GM06990 (cell line): ENCODE results near the gene GIMAP2.

ENCODE experiments used
- DNase-seq: peaks from one replicate; pipeline ENCODE4 v3.0.0-alpha.2; 2011; ENCODE audit not compliant: insufficient read length; ENCODE audit errors: extremely low read depth
- H3K27me3 ChIP-seq: replicated peaks from 2 replicates; pipeline ENCODE4 v1.6.0; 2011; ENCODE audit warnings: low read length; ENCODE audit not compliant: control insufficient read depth, insufficient read depth
- H3K36me3 ChIP-seq: 2 replicates; pipeline ENCODE4 v1.5.1; 2011; ENCODE audit warnings: low read length; ENCODE audit not compliant: control insufficient read depth, insufficient read depth
- H3K4me3 ChIP-seq: replicated peaks from 2 replicates; pipeline ENCODE4 v1.5.1; 2011; ENCODE audit warnings: low read depth, mild to moderate bottlenecking, control low read depth, low read length
- TF ChIP-seq, protein P1 (sequence below): IDR thresholded peaks from 2 replicates; pipeline ENCODE4 v1.5.1; 2011; ENCODE audit warnings: low read length, control low read depth, mild to moderate bottlenecking, inconsistent platforms; ENCODE audit not compliant: insufficient read depth, poor library complexity, severe bottlenecking

Gene GIMAP2

GRCh38 chr7:150685219-150686029 lies at the start of gene GIMAP2:
Gene GIMAP2, plus strand, starts transcription at chr7:150685706. Its CDS starts 1,354 bp downstream, at chr7:150687060.
- Histone ChIP-seq H3K4me3 (peak within 1 kb of the TSS; percentile 70), H3K36me3 (peaks cover 8% of the 10 kb centered on the region), H3K27me3 (no peaks in the 10 kb centered on the region)
- peak; percentile 64 for DNase-seq
- TF ChIP-seq, protein P1, sequence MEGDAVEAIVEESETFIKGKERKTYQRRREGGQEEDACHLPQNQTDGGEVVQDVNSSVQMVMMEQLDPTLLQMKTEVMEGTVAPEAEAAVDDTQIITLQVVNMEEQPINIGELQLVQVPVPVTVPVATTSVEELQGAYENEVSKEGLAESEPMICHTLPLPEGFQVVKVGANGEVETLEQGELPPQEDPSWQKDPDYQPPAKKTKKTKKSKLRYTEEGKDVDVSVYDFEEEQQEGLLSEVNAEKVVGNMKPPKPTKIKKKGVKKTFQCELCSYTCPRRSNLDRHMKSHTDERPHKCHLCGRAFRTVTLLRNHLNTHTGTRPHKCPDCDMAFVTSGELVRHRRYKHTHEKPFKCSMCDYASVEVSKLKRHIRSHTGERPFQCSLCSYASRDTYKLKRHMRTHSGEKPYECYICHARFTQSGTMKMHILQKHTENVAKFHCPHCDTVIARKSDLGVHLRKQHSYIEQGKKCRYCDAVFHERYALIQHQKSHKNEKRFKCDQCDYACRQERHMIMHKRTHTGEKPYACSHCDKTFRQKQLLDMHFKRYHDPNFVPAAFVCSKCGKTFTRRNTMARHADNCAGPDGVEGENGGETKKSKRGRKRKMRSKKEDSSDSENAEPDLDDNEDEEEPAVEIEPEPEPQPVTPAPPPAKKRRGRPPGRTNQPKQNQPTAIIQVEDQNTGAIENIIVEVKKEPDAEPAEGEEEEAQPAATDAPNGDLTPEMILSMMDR, result peak; percentile 11

DNA sequence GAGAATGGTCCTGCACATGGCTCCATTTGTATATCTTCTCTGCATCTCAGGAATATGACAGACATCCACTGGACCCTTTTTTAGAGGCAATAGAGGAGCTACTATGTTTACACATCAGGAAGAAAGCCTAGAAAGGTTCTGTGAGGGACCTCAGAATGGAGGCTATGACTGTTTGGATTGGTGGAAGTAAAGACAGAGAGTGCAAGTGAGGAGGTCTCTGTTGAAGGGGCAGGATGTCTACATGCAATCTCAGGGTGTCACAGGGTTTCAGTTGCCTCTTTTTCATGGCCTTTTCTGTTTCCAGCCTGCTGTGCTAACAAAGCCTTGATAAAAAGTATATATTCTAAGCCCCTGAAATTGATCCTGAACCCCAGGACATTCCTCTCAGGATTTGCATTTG lies 43.7 kb upstream of the GIMAP2 start:
- no peaks in the 10 kb centered on the region for H3K36me3 ChIP-seq
- TF ChIP-seq, protein P1, result no peak
- DNase-seq, result no peak
- no peaks in the 10 kb centered on the region for H3K27me3 ChIP-seq
- no peak overlapping the region for H3K4me3 ChIP-seq

- no peak for DNase-seq
These were observed 42.6 kb upstream of the GIMAP2 start for GRCh38 chr7:150642926-150643325.

DNA sequence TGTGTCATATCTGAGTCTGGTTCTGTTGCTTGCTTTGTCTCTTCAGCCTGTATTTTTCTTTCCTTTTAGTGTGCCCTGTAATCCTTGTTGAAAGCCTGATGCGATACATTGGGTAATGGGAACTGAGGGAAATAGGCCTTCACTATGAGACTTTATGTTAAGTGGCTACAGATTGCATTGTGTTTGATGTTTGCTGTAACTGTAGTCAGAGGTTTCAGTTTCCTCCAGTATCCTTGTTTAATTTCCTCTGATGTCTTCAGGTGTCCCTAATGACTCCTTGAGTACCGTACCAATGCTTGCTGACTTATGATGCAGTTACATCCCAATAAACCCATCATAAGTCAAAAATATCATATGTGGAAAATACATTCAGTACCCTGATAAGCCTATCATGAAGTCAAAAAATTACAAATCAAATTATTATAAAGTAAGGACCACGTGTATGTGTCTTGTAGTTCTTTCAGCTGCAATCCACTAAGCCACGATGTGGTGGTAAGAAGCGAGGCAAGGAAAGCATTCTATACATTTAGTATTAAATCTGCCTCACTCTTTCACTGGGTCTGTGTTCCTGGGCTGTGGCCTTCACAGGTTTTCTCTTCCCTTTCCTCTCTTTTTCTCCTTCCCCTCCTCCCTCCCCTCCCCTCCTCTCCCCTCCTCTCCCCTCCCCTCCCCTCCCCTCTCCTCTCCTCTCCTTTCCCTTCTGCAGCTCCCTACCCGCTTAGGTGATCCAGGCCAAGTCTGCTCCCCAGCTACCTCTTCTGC lies 40.1 kb upstream of the GIMAP2 start:
- Histone ChIP-seq H3K4me3 (no peak overlapping the region), H3K36me3 (no peaks in the 10 kb centered on the region), H3K27me3 (no peaks in the 10 kb centered on the region)
- no peak for DNase-seq
- TF ChIP-seq, protein P1, result no peak

More at GRCh38 chr7:150642926-150643325, 42.6 kb upstream of the GIMAP2 start:
- TF ChIP-seq, protein P1, result no peak
- H3K36me3 ChIP-seq, result no peaks in the 10 kb centered on the region
- H3K27me3 ChIP-seq, result no peaks in the 10 kb centered on the region
- H3K4me3 ChIP-seq, result no peak overlapping the region

DNA sequence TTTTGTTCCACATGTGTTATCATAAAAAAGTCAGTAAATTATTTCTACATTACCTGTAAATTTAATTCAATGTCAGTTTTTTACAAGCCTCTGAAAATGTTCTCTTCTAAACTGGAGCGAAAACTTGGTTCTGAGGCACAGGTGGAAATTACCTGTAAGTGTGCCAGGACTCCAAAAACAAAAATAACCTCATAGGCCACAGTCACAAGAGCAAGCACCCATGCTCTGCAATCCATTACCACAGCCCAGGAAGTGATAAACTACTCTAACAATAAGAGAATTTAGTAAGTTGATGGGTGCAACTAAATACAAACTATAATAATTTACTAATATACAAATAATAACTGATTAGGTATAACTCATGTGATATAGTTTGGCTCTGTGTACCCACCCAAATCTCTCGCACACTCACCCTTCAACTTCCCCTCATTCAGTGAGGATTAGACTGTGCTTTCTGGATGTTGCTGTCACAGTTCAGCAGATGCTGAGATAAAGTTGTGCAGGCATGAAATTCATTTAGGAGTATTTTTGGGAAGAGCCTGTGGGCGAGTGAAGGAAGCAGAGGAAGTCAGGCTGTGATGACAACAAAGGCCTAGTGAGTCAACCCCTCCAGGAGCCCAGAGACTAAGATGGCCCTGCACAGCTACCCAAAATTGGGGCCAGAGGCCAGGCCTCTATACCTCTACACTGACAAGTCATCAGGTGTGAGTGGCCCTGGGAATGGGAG lies 37.0 kb upstream of the GIMAP2 start:
- no peak for DNase-seq
- Histone ChIP-seq H3K4me3 (no peak overlapping the region), H3K27me3 (no peaks in the 10 kb centered on the region), H3K36me3 (no peaks in the 10 kb centered on the region)
- TF ChIP-seq, protein P1, result no peak
